BJ (cell line): Measurements from ENCODE around the gene PHF2. TPM values are rescaled to one million over a fixed set of nuclear protein-coding genes. Genes with fewer than 3 reads are reported as not detected.

Experiments used
- CTCF ChIA-PET: fragments of 350-600 bp; formaldehyde crosslinking; extraction: SDS; loops from one replicate; lab custom pipeline; 2021; ENCODE audit warnings: antibody characterized with exemption, inconsistent platforms; lab: Yijun Ruan, JAX
- POLR2A ChIA-PET: fragments of 300-600 bp; sonication (Branson Sonifier 250); formaldehyde crosslinking; extraction: SDS; loops from one replicate; lab custom pipeline; 2021; ENCODE audit warnings: antibody characterized with exemption; lab: Charles Lee
- DNase-seq: peaks from one replicate; pipeline ENCODE4 v3.0.0-alpha.2; 2011; ENCODE audit warnings: low read depth
- H3K27me3 ChIP-seq: 2 replicates; pipeline ENCODE4 v1.6.0; 2011; ENCODE audit warnings: low read length; ENCODE audit not compliant: control insufficient read depth, insufficient read depth
- H3K36me3 ChIP-seq: 2 replicates; pipeline ENCODE4 v1.5.1; 2011; ENCODE audit warnings: low read length; ENCODE audit not compliant: control insufficient read depth, insufficient read depth
- H3K4me3 ChIP-seq: 2 replicates; pipeline ENCODE4 v1.5.1; 2011; ENCODE audit warnings: low read depth, mild to moderate bottlenecking, control low read depth, low read length
- CTCF ChIP-seq: IDR thresholded peaks from 2 replicates; pipeline ENCODE4 v1.5.1; 2011; ENCODE audit warnings: low read depth, mild to moderate bottlenecking, control low read depth, inconsistent platforms, low read length, moderate library complexity; ENCODE audit not compliant: insufficient read depth
- polyA plus RNA-seq: library from polyadenylated mRNA; depleted of rRNA; stranded (reverse); fragments of >200 nt; gene quantifications from 2 replicates; pipeline ENCODE4 v1.2.3, GENCODE V29; 2011

The PHF2 gene
- polyA plus RNA-seq, 1 experiment: 9.4 TPM

- ChIA-PET CTCF (interaction anchor here (1.0 to 1.9 kb wide), 2 partner anchors 13 to 20 kb away, joined by 3 to 6 read pairs; no protein-coding TSS in a partner anchor), POLR2A (no interaction called here)
- no peak for DNase-seq
- Histone ChIP-seq H3K27me3 (no peaks in the 10 kb centered on the region), H3K4me3 (no peak overlapping the region), H3K36me3 (no peaks in the 10 kb centered on the region)
- no peak for TF ChIP-seq CTCF
Measured at GRCh38 chr9:93600504-93600903, 24.1 kb downstream of the PHF2 start.

GRCh38 chr9:93601063-93601462 lies 24.7 kb downstream of the PHF2 start:
- no peak overlapping the region for H3K4me3 ChIP-seq
- no peak for DNase-seq
- H3K27me3 ChIP-seq: no peaks in the 10 kb centered on the region
- no peaks in the 10 kb centered on the region for H3K36me3 ChIP-seq
- TF ChIP-seq CTCF: no peak
- POLR2A ChIA-PET: no interaction called here
- CTCF ChIA-PET: interaction anchor here (1.9 kb wide), 1 partner anchor 13 kb away, joined by 6 read pairs; no protein-coding TSS in a partner anchor

- ChIA-PET CTCF (no interaction called here), POLR2A (no interaction called here)
- H3K36me3 ChIP-seq: no peaks in the 10 kb centered on the region
- H3K4me3 ChIP-seq: no peak overlapping the region
- no peak for DNase-seq
- TF ChIP-seq CTCF: no peak
- H3K27me3 ChIP-seq: no peaks in the 10 kb centered on the region
Measured at GRCh38 chr9:93601666-93602065, 25.3 kb downstream of the PHF2 start.

- DNase-seq: no peak
- CTCF ChIA-PET: interaction anchor here (1.7 kb wide), 1 partner anchor 9 kb away, joined by 4 read pairs; no protein-coding TSS in a partner anchor
- no peaks in the 10 kb centered on the region for H3K27me3 ChIP-seq
- H3K36me3 ChIP-seq: no peaks in the 10 kb centered on the region
- no peak for TF ChIP-seq CTCF
- H3K4me3 ChIP-seq: no peak overlapping the region
- POLR2A ChIA-PET: no interaction called here
Measured at GRCh38 chr9:93603011-93603410, 26.6 kb downstream of the PHF2 start.

- CTCF ChIA-PET: no interaction called here
- no peak for DNase-seq
- POLR2A ChIA-PET: no interaction called here
- Histone ChIP-seq H3K4me3 (no peak overlapping the region), H3K36me3 (no peaks in the 10 kb centered on the region), H3K27me3 (no peaks in the 10 kb centered on the region)
- TF ChIP-seq CTCF: no peak
Measured at GRCh38 chr9:93603906-93604326, 27.5 kb downstream of the PHF2 start.
